ENCODE measurements around the gene TRAPPC4.
"Not testable (repeated sequence)": the region's sequence is repeated elsewhere in the genome, so short reads cannot be mapped to it uniquely, and the experiment has no call there.

The TRAPPC4 gene

GRCh38 chr11:119034813-119035212 is 16.2 kb downstream of the TRAPPC4 start:
- FAIRE-seq = no peak

DNA sequence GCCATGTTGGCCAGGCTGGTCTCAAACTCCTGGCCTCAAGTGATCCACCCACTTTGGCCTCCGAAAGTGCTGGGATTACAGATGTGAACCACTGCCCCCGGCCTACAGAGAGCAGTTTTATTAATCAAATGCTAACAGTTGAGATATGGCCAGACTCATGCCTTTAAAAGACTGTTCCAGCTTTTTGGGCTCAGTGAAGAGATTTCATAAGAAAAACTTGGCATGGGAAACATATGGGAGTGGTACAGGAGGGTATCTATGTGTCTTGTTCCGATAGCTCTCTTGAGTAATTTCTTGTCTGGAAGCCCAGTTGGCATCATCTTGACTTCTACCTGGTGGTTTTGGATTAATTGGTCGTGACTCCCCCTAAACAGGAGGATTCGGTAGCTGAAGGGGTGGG is 20.3 kb downstream of the TRAPPC4 start:
- FAIRE-seq = no peak

- not testable (repeated sequence) for FAIRE-seq
Measured at GRCh38 chr11:119039471-119039870, 20.9 kb downstream of the TRAPPC4 start.

- no peak for FAIRE-seq
Measured at GRCh38 chr11:119041821-119042514, 23.4 kb downstream of the TRAPPC4 start.

GRCh38 chr11:119042927-119043326 is 24.4 kb downstream of the TRAPPC4 start:
- FAIRE-seq = no peak

GRCh38 chr11:119044708-119045107 is 26.1 kb downstream of the TRAPPC4 start:
- no peak for FAIRE-seq

- FAIRE-seq = no peak
Measured at GRCh38 chr11:119046489-119046888, 27.9 kb downstream of the TRAPPC4 start.

- FAIRE-seq = no peak
Measured at GRCh38 chr11:119047205-119047604, 28.6 kb downstream of the TRAPPC4 start.

DNA sequence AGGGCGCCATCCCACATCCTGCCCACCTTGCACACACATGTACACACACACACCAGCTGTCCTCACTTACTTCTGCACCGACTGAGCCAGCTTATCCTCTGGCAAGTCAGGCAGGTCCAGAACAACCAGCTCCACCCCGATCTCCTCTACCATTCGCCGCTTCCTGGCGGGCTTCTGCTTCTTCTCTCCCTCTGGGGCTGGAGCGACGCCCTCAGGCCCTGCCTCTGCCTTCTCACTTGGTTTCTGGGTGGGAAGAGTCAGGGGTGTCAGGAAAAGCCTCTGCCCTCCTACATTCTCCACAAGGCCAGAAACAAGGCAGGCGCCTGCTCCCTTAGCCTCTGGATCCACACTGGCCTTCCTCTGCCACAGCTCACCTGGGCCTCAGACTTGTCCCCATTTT is 30.1 kb downstream of the TRAPPC4 start:
- no peak for FAIRE-seq

- no peak for FAIRE-seq
Measured at GRCh38 chr11:119049081-119049480, 30.5 kb downstream of the TRAPPC4 start.

- FAIRE-seq = no peak
Measured at GRCh38 chr11:119051440-119052162, 33.0 kb downstream of the TRAPPC4 start.

- no peak for FAIRE-seq
Measured at GRCh38 chr11:119052163-119052814, 33.7 kb downstream of the TRAPPC4 start.

DNA sequence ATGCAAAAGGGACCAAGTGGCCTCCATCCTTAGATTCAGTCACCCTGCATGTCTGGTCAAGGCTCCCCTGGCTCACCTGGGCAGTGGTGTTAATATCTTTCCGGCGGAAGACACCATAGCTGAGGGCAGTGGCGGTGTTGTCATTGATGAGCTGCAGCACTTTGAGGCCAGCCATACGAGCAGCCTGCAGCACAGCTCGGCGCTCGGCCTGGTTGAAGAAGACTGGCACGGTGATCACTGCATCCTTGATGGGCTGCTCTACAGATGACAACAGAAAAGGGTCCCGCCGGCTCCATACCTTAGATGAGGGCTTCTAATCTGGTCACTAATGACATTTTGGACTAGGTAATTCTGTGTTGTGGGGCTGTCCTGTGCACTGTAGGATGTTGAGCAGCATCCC is 35.9 kb downstream of the TRAPPC4 start:
- no peak for FAIRE-seq

GRCh38 chr11:119055901-119056300 is 37.3 kb downstream of the TRAPPC4 start:
- FAIRE-seq = no peak

GRCh38 chr11:119056421-119056999 is 37.9 kb downstream of the TRAPPC4 start:
- no peak for FAIRE-seq

GRCh38 chr11:119057000-119057769 is 38.6 kb downstream of the TRAPPC4 start, which contains the start of gene HYOU1:
HYOU1 (minus strand) TSS chr11:119057205; CDS start chr11:119056160, 1,045 bp downstream.
- FAIRE-seq = no peak

GRCh38 chr11:119059128-119059527 is 40.6 kb downstream of the TRAPPC4 start:
- not testable (repeated sequence) for FAIRE-seq

GRCh38 chr11:119061256-119061655 is 42.7 kb downstream of the TRAPPC4 start:
- no peak for FAIRE-seq

DNA sequence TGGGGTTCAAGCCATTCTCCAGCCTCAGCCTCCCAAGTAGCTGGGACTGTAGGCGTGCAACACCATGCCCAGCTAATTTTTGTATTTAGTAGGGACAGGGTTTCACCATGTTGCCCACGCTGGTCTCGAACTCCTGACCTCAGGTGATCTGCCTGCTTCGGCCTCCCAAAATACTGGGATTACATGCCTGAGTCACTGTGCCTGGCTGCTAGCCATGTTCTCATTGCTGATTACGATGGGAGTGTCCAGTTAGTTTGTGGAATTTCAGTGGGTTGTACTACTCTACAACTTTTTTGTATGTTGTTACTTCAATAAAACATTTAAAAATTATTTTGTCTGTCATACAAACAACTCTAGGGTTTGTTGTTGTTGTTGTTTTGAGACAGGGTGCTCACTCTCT is 44.2 kb downstream of the TRAPPC4 start:
- no peak for FAIRE-seq

DNA sequence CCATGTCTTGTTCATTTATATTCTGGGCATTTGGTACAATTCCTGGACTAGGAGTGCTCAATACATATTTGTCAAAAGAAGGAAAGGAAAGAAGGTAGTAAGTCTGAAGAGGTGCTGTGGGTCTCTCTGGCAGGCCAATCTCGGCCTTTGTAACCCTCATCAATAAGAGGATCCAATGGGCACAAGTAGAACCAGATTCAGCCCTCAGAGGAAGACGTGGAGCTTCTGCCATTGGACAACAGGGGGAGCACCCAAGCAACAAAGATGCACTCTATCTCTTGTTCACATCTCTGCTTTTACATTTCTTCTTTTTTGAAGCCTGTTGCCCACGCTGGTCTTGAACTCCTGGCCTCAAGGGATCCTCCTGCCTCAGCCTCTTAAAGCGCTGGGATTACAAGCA is 46.8 kb downstream of the TRAPPC4 start:
- FAIRE-seq = no peak

DNA sequence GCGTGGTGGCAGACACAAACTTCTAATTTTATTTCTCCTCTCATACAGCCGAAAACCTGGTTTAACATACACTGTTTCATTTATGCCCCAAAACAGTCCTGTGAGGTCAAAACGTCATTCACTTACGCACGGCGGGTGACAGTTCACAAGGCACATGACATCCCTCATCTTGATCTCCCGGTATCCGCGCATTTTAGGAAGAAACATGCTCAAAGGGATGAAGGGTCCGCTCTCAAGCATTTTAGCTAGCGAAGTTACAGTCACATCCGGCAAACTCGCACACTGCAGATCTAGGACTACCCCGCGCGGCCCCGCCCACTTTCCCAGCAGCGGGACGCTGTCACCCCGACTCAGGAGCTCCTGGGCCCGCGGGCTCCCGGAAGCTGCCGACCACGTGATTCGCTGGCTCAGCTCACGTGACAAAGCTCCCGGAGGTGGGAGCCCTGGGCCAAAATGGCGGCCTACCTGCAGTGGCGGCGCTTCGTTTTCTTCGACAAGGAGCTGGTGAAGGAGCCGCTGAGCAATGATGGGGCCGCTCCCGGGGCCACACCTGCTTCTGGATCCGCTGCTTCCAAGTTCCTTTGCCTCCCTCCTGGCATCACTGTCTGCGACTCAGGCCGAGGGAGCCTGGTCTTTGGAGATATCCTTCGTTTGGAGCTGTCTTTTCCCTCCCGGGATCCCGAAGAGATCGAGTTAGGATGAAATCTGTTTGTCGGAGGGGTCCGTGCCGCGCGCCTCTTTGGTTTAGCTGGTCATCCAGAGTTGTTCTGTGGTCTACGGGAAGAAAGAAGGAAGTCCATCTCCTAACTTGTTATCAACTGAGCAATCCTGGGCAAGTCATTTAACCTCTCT is 49.0 kb downstream of the TRAPPC4 start, which contains the start of gene VPS11:
VPS11 (plus strand) TSS at position 448 of the 852 bp plus-strand sequence; CDS start at position 454, 6 bp downstream.
- FAIRE-seq = peak; percentile 41
